ENCODE results near the gene KLHDC4. TPM values are rescaled to one million over a fixed set of nuclear protein-coding genes. Genes with fewer than 3 reads are reported as not detected.

Gene KLHDC4
- total and polyA plus RNA-seq, 2 experiments from 2014 or later = 23.0 to 41.1 TPM

DNA sequence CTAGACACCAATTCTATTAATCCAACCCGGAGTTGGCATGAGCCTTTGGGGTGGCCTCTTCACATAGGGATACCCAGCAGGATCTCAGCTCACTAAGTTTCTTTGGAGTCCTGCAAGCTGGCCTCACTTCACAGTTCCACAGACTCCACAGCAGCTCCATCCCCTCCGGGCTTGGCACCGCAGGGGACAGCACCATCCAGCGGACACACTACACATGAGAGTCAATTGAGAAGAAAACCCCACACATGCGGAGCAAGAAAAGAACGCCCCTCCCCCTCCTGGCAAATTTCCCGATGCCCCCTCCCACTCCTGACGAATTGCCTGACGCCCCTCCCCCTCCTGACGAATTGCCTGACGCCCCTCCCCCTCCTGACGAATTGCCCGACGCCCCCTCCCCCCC lies 31.1 kb downstream of the KLHDC4 start:
- no peak overlapping the region for H3K4me2 ChIP-seq
- no peak overlapping the region for H3K4me3 Mint-ChIP-seq
- peaks cover 55% of the 10 kb centered on the region for H3K79me2 ChIP-seq (replicated peaks; ENCODE audit: insufficient read depth)
- TF ChIP-seq POLR2AphosphoS5 (IDR thresholded peaks at IDR 0.05; ENCODE audit: low read depth) = no peak
- no peak for TF ChIP-seq ZNF462 (CRISPR knock-in tag; IDR thresholded peaks at IDR 0.05)
- TF ChIP-seq EZH2 (IDR thresholded peaks at IDR 0.05; ENCODE audit: low read depth, unreplicated experiment) = no peak
- TF ChIP-seq EZH2phosphoT487 (IDR thresholded peaks at IDR 0.05; ENCODE audit: unreplicated experiment) = no peak
- TF ChIP-seq ZNF114 (CRISPR knock-in tag; IDR thresholded peaks at IDR 0.05) = no peak
- no peak for TF ChIP-seq NANOG (IDR thresholded peaks at IDR 0.05; ENCODE audit: borderline replicate concordance)
- TF ChIP-seq, protein P1, sequence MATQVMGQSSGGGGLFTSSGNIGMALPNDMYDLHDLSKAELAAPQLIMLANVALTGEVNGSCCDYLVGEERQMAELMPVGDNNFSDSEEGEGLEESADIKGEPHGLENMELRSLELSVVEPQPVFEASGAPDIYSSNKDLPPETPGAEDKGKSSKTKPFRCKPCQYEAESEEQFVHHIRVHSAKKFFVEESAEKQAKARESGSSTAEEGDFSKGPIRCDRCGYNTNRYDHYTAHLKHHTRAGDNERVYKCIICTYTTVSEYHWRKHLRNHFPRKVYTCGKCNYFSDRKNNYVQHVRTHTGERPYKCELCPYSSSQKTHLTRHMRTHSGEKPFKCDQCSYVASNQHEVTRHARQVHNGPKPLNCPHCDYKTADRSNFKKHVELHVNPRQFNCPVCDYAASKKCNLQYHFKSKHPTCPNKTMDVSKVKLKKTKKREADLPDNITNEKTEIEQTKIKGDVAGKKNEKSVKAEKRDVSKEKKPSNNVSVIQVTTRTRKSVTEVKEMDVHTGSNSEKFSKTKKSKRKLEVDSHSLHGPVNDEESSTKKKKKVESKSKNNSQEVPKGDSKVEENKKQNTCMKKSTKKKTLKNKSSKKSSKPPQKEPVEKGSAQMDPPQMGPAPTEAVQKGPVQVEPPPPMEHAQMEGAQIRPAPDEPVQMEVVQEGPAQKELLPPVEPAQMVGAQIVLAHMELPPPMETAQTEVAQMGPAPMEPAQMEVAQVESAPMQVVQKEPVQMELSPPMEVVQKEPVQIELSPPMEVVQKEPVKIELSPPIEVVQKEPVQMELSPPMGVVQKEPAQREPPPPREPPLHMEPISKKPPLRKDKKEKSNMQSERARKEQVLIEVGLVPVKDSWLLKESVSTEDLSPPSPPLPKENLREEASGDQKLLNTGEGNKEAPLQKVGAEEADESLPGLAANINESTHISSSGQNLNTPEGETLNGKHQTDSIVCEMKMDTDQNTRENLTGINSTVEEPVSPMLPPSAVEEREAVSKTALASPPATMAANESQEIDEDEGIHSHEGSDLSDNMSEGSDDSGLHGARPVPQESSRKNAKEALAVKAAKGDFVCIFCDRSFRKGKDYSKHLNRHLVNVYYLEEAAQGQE (IDR thresholded peaks at IDR 0.05; ENCODE audit: unreplicated experiment) = no peak
- peaks cover 40% of the 10 kb centered on the region for H4K20me1 ChIP-seq (replicated peaks; ENCODE audit: insufficient read depth)
- no peak overlapping the region for H3K27ac ChIP-seq (ENCODE audit: low read depth)
- 0 out of 2 replicates have a peak overlapping the region, but pooled peaks have one; percentile 66 for H3K27ac Mint-ChIP-seq
- H3K36me3 Mint-ChIP-seq (ENCODE audit: low read depth) = peaks cover 37% of the 10 kb centered on the region
- no peaks in the 10 kb centered on the region; the same call in 1 of the 2 replicates for H3K4me1 ChIP-seq (ENCODE audit: insufficient read depth)
- DNase-seq (ENCODE audit: low spot score) (peak; percentile 37), ATAC-seq (peak; percentile 65)
- no peak overlapping the region for H3K4me3 ChIP-seq
- H3K27me3 ChIP-seq (ENCODE audit: insufficient read depth) = no peaks in the 10 kb centered on the region
- H2AFZ ChIP-seq = no peak overlapping the region
- no peaks in the 10 kb centered on the region for H3K9me3 Mint-ChIP-seq
- no peaks in the 10 kb centered on the region for H3K27me3 Mint-ChIP-seq (ENCODE audit: insufficient read depth, low read depth, poor library complexity)
- H3F3A ChIP-seq (replicated peaks; ENCODE audit: low read depth) = peaks cover 8% of the 10 kb centered on the region; the same call in 1 of the 2 replicates
- no peaks in the 10 kb centered on the region for H3K9me2 ChIP-seq (ENCODE audit: insufficient read depth)
- peaks cover 12% of the 10 kb centered on the region for H3K36me3 ChIP-seq (ENCODE audit: insufficient read depth)
- peaks cover 14% of the 10 kb centered on the region for H3K4me1 Mint-ChIP-seq

Data from GM23338 (cell line).